Measurements from ENCODE around the gene SLC44A1.

SLC44A1 gene

DNA sequence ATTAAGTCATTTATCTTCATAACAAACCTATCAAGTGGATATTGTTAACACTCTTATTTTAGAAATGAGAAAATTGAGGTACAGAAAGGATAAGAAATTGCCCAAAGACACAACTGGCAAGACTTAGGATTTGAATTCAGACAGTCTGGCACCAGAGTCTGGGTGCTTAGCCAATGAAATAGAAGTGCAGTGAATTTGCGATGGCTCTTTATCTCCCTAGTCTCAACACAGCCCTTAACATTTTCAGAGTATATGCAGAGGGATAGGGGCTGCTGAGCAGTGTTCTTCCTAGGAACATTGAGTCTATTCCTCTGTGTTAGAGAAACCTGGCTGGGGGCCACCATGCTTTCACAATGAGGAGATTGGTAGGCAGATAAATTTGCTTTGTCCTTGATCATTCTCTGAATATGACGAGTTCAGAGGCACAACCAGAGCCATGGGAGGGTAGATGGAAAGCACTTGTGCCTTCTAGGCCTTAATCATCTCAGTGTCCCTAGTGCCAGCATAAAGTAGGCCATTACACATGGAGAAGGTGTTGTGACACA lies 197.2 kb downstream of the SLC44A1 start:
- no peak for DNase-seq

GRCh38 chr9:105443121-105443520 lies 198.7 kb downstream of the SLC44A1 start:
- DNase-seq: no peak

GRCh38 chr9:105444130-105444529 lies 199.7 kb downstream of the SLC44A1 start:
- no peak for DNase-seq

DNA sequence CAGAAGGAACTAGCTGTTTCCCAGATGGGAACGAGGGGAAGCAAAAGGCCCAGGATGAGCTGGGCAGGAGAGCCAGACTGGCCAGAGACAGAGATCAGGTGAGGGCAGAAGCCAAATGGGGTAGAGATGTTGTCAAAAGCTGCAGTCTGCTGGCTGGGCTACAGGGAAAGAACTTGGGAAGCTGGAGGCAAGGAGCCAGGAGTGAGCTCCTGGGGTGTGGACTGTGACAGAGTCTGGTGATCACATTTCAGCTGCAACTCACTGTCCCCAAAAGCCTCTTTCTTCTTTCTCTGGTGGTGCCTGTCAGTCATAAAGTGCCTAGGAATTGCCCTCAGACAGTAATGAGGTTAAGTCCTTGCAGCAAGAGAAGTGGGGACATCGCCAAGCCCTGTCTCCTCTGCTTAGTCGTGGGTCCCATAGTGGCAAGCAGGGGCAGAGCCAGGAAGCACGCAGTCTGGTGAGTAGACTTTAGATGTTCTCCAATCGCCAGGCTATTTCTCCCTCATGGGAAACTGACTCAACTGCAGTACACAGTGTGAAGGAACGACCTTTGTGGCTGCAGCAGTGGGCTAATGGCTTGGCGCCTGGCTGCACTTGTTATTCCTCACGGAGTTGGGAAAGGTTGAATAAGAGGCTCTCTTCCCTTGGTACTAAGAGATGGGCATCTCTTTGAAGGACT lies 200.9 kb downstream of the SLC44A1 start:
- DNase-seq: no peak

DNA sequence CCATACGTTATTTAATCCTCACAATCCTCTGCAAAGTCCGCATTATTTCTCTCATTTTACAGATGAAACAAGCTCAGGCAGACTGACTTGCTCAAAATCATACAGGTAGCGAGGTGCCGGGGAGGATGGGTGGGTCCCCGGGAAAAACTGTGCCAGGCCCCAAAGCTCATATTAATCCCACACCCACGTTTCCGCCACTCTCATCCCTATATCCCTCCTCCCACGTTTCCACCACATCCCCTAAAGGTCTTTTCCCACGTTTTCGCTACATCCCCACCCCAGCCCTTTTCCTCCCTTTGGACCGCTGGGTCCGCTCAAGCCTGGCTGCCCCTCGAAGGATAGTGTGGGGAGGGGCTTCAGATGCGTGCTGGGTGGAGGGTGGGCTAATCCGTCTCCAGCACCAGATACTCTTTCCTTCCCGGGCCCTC lies 202.9 kb downstream of the SLC44A1 start:
- DNase-seq: no peak

DNA sequence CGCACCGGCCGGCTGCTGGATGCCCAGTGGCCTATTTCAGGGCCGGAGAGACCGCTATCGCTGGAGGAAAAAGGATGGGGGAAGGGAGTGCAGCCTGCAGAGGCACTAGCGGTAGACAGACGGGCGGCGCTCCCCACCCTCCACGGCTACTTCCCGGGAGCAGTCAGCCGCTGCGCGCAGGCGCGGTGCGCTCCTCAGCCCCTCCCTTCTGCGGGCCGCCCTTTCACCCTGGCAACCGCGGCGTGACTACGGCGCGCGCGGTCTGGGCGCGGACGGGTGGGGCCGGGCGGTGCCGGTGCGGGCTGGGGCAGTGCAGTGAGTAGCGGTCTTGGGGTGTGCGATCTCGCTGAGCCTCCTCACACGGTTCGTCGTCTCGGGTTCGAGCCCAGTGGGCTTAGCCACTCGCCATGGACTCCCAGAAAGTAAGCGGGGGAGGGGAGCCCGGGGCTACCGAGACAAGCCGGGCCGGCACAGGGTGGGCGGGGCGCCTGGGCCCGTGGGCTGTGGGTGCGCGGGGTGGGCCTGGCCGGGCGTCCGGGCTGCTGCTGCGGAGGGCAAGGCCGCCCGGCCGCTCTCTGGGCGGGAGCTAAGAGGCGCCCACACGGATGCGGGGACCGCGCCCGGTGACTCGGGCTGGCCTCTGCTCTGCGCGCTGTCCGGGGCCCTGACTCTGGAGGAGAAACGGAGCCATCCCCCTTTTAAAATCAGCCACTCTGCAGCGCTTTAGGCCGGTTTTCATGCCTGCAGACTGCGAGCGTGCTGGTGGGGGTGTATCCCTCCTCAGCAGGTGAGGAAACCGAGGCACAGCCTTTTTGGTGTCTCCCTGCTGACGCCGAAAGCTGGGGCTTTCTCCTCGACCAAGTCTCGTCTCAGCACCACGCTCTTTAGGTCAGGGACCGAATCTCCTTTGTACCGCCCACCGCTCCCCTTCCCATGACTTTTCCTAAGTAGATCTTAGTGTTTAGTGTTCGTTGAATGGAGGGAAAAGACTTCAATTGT lies 203.7 kb downstream of the SLC44A1 start, which contains the start of gene FSD1L:
Gene FSD1L, plus strand, starts transcription at position 221 of the 999 bp plus-strand sequence. Its CDS starts 187 bp downstream, at position 408.
- DNase-seq: peak; percentile 93

- no peak for DNase-seq
These were observed 204.6 kb downstream of the SLC44A1 start for GRCh38 chr9:105449081-105449480.

DNA sequence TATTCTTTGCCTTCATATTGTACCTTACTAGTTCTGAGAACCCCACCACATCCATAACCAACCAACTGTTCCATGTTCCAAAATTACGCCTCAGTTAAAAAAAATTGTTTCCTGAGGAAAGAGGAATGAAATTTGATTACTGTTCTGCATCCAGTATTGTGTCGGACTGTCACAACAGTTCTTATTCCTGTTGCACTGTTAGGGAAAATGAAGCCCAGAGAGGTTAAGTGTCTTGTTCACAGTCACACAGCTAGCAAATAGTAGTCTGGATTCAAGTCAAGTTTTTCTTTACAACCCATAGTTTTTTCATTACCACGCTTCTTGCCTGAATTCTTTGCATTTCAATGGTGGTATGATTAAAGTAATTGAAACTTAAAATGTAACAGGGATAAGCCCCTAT lies 207.7 kb downstream of the SLC44A1 start:
- no peak for DNase-seq

DNA sequence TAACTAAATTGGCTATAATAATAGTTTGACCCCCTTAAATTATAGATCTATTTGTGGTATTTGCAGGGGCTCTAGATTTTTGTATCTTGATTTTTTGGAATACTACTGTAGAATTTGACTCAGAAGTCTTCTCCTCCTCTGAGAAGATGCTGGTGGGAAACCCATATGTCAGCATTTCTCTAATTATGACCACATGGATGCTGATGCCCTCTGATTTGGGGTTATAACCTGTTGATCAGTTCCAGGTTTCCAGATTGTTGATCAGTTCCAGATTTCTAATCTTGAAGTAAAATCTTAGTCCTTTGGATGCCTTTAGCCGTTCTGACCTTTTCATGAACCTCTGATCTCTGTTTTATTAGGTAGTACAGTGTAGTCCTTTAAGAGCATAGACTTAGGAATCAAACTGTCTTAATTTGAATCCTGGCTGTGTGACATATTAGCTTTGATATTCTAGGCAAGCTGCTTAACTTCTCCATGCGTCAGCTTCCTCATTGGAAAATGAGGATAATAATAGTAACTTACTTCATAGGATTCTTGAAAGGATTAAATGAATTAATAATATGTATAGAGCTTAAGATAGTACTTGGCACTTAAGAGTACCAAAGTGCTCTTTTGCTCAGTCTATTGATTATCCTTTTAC lies 211.5 kb downstream of the SLC44A1 start:
- no peak for DNase-seq

GRCh38 chr9:105457560-105458294 lies 213.3 kb downstream of the SLC44A1 start:
- no peak for DNase-seq

DNA sequence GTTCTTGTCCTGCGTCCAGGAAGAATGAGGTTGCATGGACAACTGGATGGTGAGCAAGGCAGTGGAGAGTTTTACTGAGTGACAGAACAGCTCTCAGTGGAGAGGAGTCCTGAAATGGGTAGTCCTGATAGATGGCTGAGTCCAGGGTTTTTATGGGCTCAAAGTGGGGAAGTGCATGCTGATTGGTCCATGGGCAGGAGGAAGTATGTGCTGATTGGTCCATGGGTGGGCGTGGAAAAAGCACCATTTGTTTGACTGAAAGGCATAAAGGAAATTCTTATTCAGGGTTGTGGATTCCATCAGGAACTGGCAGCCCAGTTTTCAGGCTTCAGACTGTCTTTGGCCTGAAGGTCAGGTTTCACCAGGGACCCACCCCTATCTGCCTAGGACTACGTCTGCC lies 214.0 kb downstream of the SLC44A1 start:
- DNase-seq: no peak

GRCh38 chr9:105459336-105459735 lies 214.9 kb downstream of the SLC44A1 start:
- DNase-seq: no peak

GRCh38 chr9:105466898-105467455 lies 222.5 kb downstream of the SLC44A1 start:
- DNase-seq: no peak

- DNase-seq: no peak
These were observed 224.4 kb downstream of the SLC44A1 start for GRCh38 chr9:105468875-105469274.

DNA sequence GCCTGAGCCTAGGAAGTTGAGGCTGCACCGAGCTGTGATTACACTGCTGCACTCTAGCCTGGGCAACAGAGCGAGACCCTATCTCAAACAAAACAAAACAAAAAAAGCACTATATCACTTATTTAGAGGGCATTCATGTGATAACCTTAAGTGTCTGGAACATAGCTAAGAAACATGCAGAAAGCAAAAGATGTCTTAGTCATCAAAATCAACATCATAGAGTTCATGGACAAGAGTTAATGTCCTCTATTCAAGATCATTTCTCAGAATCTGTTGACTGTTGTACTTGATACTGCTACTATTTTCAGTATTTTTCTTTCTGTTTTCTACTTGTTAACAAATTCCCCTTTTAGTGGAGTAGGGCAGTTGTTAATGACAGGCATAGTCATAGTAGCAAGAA lies 228.8 kb downstream of the SLC44A1 start:
- no peak for DNase-seq

- no peak for DNase-seq
These were observed 230.9 kb downstream of the SLC44A1 start for GRCh38 chr9:105475302-105475701.

DNA sequence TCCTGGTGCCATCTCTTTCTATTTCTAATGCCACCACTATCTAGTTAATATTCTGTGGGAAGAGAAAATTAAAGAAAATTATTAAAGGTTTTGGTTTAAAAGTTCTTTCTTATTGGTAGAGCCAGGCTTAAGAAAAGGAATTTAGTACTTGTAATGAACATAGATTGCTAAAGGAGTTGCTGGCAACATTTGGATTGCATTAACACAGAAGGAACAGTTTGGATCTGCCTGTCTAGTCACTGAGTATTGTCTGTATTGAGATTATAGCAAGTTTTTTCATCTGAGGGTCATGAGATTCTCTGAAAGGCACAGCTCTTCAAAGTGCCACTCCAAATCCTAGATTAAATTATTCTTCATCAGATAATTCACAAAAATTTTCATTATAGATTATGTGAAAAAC lies 235.4 kb downstream of the SLC44A1 start:
- DNase-seq: no peak

DNA sequence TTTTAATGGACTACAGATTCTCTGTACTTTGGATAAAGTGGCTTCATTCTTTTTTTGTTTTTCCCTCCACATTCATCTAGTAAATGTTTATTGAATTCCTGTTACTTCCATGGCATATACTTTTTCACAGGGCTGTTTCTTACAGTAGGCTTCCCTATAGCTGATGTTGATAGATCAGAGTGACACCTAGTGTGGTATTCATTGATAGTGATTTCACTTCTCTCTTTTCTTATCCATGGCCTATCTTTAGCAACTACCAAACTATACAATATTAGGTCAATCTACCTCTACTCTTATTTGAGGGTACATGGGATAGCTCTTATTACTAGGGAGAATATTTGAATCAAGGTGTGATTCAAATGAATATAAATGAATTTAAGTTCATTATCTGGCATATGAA lies 239.2 kb downstream of the SLC44A1 start:
- DNase-seq: no peak

GRCh38 chr9:105484226-105484625 lies 239.8 kb downstream of the SLC44A1 start:
- DNase-seq: no peak

- no peak for DNase-seq
These were observed 240.7 kb downstream of the SLC44A1 start for GRCh38 chr9:105485131-105485530.

Measured in NCI-H1092 treated with DMSO at 0.1 percent for 48 hours (cell line).